A673 (cell line): ENCODE measurements around the gene RWDD3. TPM values are rescaled to one million over a fixed set of nuclear protein-coding genes. Genes with fewer than 3 reads are reported as not detected.

Experiments
- BruUV-seq: library from RNA; stranded (reverse); fragments of 400-500 nt; replicated peaks from 2 replicates; lab custom pipeline; 2021; lab: Mats Ljungman, UMichigan
- CTCF ChIA-PET: fragments of 300-600 bp; sonication (Branson Sonifier 250); formaldehyde crosslinking; loops from one replicate; lab custom pipeline; 2022; ENCODE audit warnings: antibody characterized with exemption; lab: Charles Lee
- POLR2A ChIA-PET: fragments of 300-600 bp; sonication (Branson Sonifier 250); formaldehyde crosslinking; loops from one replicate; lab custom pipeline; 2022; ENCODE audit warnings: antibody characterized with exemption; ENCODE audit not compliant: low non-redundant PET; lab: Charles Lee
- DNase-seq: peaks from one replicate; pipeline ENCODE4 v3.0.0-alpha.2; 2015; ENCODE audit warnings: low spot score
- H3K27ac ChIP-seq: fragments of 200-600 bp; sonication (generic); 2 replicates; pipeline ENCODE4 v1.5.1; 2016; ENCODE audit warnings: mixed run types, low read depth, mild to moderate bottlenecking, mixed read lengths, antibody characterized with exemption, low read length; ENCODE audit not compliant: poor library complexity, severe bottlenecking
- H3K27me3 ChIP-seq: fragments of 200-600 bp; sonication (generic); replicated peaks from 2 replicates; pipeline ENCODE4 v1.6.1; 2017; ENCODE audit warnings: mixed run types, low read depth, mild to moderate bottlenecking, mixed read lengths, antibody characterized with exemption, low read length; ENCODE audit not compliant: insufficient read depth, poor library complexity
- H3K36me3 ChIP-seq: fragments of 200-600 bp; sonication (generic); 2 replicates; pipeline ENCODE4 v1.6.1; 2016; ENCODE audit warnings: mixed run types, mild to moderate bottlenecking, mixed read lengths, antibody characterized with exemption, low read length; ENCODE audit not compliant: insufficient read depth, poor library complexity, severe bottlenecking
- H3K4me1 ChIP-seq: fragments of 200-600 bp; sonication (generic); 2 replicates; pipeline ENCODE4 v1.6.1; 2017; ENCODE audit warnings: mixed run types, mild to moderate bottlenecking, mixed read lengths, antibody characterized with exemption, low read length; ENCODE audit not compliant: insufficient read depth, poor library complexity, severe bottlenecking
- H3K4me3 ChIP-seq: fragments of 200-600 bp; sonication (generic); 2 replicates; pipeline ENCODE4 v1.5.1; 2016; ENCODE audit warnings: low read depth, mixed run types, mild to moderate bottlenecking, mixed read lengths, low read length; ENCODE audit not compliant: poor library complexity, severe bottlenecking
- H3K9me3 ChIP-seq: fragments of 200-600 bp; sonication (generic); 2 replicates; pipeline ENCODE4 v1.6.1; 2016; ENCODE audit warnings: mixed run types, low read depth, mild to moderate bottlenecking, mixed read lengths, antibody characterized with exemption, low read length; ENCODE audit not compliant: poor library complexity, severe bottlenecking
- EZH2 ChIP-seq: fragments of 200-600 bp; sonication (generic); IDR thresholded peaks from 2 replicates; pipeline ENCODE4 v1.6.1; 2017; ENCODE audit warnings: borderline replicate concordance, low read depth, mild to moderate bottlenecking, mixed read lengths, antibody characterized with exemption, low read length; ENCODE audit not compliant: poor library complexity, severe bottlenecking
- intact Hi-C: fragments of 100-400 bp; cut with micrococcal nuclease; formaldehyde crosslinking; loops from one replicate; pipeline ENCODE4 v1.10.0; 2022; ENCODE audit not compliant: unreplicated experiment
- total RNA-seq: library from RNA; stranded (reverse); gene quantifications from 2 replicates; pipeline ENCODE4 v1.2.3, GENCODE V29; 2021
- TF ChIP-seq, protein P1 (sequence below): fragments of 300-800, 200-600 bp; sonication (generic); conservative IDR thresholded peaks from 2 replicates; pipeline ENCODE4 v1.5.1; 2017; ENCODE audit warnings: low read depth, mild to moderate bottlenecking, antibody characterized with exemption, low read length, moderate library complexity, mixed read lengths

RWDD3 gene
- total RNA-seq, 1 experiment from 2014 or later, result 12.1 TPM

DNA sequence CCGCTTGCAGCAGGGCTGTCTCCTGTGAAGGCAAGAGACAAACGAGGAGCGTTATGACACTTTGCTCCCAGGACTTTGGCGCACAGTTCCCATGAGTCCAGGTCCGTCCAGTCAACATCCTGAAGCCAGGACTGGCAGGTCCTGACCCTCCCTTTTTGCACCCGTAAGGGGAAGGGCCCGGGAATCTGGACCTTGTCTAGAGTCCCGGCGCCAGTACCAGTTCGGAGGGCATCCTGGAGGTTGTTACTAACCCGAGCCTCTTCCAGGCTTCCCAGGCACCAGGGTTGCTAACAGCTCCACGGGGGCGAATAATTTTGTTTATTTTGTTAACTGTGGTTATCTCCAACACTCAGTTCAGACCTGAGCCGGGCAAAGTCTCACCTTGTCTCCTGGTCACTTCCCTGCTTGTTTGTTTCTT, 682 bp upstream of the RWDD3 start:
- intact Hi-C loops, result loop anchor here (1.0 to 10.0 kb wide), 3 partner anchors 119 to 381 kb away; partner anchors contain the start of gene TLCD4
- DNase-seq, result no peak
- Histone ChIP-seq H3K27me3 (peaks cover 6% of the 10 kb centered on the region), H3K27ac (peak overlapping the region; percentile 85), H3K36me3 (no peaks in the 10 kb centered on the region), H3K9me3 (no peaks in the 10 kb centered on the region), H3K4me3 (peak overlapping the region; percentile 88), H3K4me1 (peaks cover 29% of the 10 kb centered on the region)
- ChIA-PET POLR2A (interaction anchor here (0.6 to 0.9 kb wide), 3 partner anchors 8 to 177 kb away, joined by 3 read pairs; partner anchors contain the start of gene ALG14), CTCF (interaction anchor here (0.6 to 1.3 kb wide), 22 partner anchors 9 to 1869 kb away, joined by 3 to 23 read pairs (median 4); partner anchors contain the start of gene ALG14)
- TF ChIP-seq EZH2, result no peak
- TF ChIP-seq, protein P1, sequence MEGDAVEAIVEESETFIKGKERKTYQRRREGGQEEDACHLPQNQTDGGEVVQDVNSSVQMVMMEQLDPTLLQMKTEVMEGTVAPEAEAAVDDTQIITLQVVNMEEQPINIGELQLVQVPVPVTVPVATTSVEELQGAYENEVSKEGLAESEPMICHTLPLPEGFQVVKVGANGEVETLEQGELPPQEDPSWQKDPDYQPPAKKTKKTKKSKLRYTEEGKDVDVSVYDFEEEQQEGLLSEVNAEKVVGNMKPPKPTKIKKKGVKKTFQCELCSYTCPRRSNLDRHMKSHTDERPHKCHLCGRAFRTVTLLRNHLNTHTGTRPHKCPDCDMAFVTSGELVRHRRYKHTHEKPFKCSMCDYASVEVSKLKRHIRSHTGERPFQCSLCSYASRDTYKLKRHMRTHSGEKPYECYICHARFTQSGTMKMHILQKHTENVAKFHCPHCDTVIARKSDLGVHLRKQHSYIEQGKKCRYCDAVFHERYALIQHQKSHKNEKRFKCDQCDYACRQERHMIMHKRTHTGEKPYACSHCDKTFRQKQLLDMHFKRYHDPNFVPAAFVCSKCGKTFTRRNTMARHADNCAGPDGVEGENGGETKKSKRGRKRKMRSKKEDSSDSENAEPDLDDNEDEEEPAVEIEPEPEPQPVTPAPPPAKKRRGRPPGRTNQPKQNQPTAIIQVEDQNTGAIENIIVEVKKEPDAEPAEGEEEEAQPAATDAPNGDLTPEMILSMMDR, result no peak
- no TSS peak for BruUV-seq

DNA sequence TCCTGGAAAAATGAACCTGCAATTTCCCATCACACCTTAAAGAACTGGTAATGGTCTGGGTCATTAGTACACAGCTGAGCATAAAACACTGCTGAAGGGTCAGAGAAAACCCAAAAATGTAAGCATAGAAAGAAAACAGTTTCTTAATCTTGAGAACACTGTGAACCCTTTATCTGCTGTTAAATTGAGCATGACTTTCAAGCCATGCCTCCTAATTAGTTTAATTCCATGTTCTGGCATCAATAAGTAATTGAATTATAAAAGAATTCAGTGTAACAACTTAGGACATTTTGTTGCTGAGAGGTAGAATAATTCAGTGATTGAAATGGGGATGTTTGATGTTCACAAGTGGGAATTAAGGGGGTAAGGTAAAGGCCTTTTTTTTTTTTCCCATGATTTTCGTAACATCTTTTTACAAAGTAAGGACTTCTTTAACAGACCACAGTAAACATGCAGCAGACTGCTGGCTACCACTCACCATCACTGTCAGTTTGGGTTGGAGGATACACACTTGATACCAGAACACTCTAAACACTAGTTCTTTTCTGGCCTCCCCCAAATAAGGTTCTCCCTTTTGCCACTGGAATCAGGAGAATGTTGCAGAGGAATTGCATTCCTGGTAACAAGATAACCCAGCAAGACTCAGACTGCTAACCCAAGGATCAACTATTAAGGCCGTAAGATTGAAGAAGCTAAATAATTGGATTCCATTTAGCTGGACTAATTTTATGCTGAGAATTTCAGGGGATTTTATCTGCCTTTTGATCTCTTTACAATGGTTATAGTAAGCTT, 3.0 kb downstream of the RWDD3 start:
- intact Hi-C loops, result loop anchor here (10.0 kb wide), 1 partner anchor 122 kb away; the partner anchor contains the start of gene TLCD4
- H3K4me3 ChIP-seq, result no peak overlapping the region
- H3K9me3 ChIP-seq, result peaks cover 3% of the 10 kb centered on the region
- peaks cover 43% of the 10 kb centered on the region for H3K4me1 ChIP-seq
- TF ChIP-seq, protein P1, result no peak
- no peak for TF ChIP-seq EZH2
- peaks cover 5% of the 10 kb centered on the region for H3K36me3 ChIP-seq
- POLR2A ChIA-PET, result no interaction called here
- no peak for DNase-seq
- H3K27me3 ChIP-seq, result no peaks in the 10 kb centered on the region
- H3K27ac ChIP-seq, result no peak overlapping the region
- no TSS peak for BruUV-seq
- CTCF ChIA-PET, result interaction anchor here (0.7 kb wide), 1 partner anchor 195 kb away, joined by 6 read pairs; no protein-coding TSS in a partner anchor

DNA sequence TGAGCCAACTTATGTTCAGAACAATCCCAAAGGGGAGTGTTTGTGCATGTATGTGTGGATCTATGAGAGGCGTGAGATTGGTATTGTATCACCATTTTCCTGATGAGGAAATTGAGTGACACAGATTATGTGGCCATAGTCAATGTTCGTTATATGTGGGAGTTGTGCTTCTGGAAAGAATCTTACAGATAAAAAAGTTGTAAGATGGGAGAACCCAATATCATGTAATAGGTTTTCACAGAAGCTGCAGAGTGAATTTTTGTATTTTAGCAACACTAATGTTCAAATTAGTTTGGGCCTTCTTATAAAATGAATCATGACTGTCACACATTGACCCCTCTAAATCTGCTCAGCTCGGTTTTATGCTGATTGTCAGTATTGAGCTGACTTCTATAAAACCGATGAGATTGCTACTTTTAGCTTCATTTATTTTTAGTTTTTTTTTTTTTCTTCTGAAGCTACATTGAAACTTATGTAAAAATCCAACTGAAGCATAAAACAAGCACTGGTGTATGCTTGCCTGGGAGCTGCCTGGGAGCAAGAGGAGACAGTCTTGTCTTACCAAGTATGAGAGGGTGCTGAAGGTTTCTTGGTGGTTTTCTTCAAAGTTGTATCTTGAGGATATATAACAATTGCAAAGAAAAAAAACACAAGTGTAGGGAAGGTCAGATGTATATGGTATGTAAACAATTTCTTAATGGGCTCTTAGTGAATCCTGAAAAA, 4.1 kb downstream of the RWDD3 start:
- ChIA-PET CTCF (interaction anchor here (0.7 kb wide), 1 partner anchor 641 kb away, joined by 3 read pairs; no protein-coding TSS in a partner anchor), POLR2A (interaction anchor here (0.7 kb wide), 1 partner anchor 14 kb away, joined by 3 read pairs; no protein-coding TSS in a partner anchor)
- Histone ChIP-seq H3K4me1 (peaks cover 43% of the 10 kb centered on the region), H3K9me3 (peaks cover 3% of the 10 kb centered on the region), H3K4me3 (no peak overlapping the region), H3K27me3 (no peaks in the 10 kb centered on the region), H3K36me3 (peaks cover 5% of the 10 kb centered on the region), H3K27ac (no peak overlapping the region)
- no peak for DNase-seq
- no TSS peak for BruUV-seq
- TF ChIP-seq EZH2, result no peak
- intact Hi-C loops, result loop anchor here (10.0 kb wide), 1 partner anchor 123 kb away; the partner anchor contains the start of gene TLCD4
